NK-92 (cell line): ENCODE data around the gene MAN1A2.

Experiments used
- DNase-seq: peaks from one replicate; lab custom pipeline; 2025; ENCODE audit not compliant: unreplicated experiment; lab: John Stamatoyannopoulos, UW

MAN1A2 gene

DNA sequence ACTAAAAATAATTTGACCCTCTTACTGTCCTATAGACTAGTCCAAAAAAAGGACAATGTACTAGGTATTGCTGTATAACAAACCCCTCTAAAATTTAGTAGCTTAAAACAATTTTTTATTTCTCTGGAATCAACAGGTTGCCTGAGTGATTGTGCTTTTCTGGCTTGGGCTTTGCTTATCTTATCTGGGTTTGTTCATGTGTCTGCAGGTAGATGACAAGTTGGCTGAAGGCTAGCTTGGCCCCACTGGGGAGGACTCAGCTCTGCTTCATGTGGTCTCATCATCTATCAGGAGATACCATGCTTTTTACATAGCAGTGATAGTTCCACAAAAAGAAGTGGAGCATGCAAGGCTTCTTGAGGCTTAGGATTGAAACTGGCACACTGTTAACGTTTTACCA lies 114.2 kb downstream of the MAN1A2 start:
- DNase-seq: no peak

- no peak for DNase-seq
These were observed 126.7 kb downstream of the MAN1A2 start for GRCh38 chr1:117493906-117494305.

- DNase-seq: no peak
These were observed 127.8 kb downstream of the MAN1A2 start for GRCh38 chr1:117495068-117495467.

DNA sequence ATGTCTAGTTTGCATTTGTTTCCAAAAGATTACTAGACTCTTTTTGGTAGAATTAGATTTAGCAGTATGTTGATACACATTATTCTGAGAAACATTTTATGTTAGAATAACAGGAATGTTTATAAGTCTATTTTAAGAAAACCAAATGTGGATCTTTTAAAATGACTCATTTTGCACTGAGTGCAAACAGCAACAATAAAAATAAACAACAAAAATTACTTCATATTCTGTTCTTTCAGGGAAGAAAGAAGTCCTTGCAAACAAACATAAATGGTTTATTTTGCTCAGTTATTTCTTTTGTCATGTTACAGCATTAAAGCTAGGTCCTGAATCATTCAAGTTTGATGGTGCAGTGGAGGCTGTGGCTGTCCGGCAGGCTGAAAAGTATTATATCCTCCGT lies 131.8 kb downstream of the MAN1A2 start:
- DNase-seq: no peak

GRCh38 chr1:117500584-117500983 lies 133.3 kb downstream of the MAN1A2 start:
- DNase-seq: no peak

DNA sequence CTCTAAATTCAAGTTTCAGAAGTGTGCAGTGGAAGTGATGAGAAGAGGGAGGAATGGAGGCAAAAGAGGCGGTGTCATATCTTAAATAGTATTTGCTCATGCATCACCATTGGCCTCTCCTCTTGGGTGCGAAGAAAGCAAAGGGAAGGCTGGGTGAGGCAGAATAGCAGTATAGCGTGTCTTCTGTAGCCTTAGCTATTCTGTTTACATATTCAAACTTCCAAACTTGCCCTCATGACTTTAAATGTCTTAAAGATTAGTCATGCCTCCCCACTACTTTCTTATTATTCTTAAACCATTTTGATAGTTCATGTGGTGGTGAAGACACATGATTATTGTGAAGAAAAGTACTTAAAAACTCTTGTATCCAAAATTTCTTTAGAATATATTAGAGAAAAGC lies 134.0 kb downstream of the MAN1A2 start:
- no peak for DNase-seq

DNA sequence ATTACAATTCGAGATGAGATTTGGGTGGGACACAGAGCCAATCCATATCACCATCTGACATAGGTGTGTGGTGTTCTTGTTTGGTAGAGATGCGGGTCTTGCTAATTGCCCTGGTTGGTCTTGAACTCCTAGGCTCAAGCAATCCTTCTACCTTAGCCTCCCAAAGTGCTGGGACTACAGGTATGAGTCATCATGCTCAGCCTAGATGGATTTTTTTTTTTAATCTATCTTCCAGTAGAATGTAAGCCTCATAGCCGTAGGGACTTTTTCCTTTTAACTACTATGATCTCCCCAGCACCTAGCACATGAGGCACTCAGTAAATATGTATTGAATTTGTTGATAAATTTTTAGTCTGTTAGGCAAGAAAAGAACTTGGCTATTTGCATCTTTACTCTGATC lies 144.0 kb downstream of the MAN1A2 start:
- DNase-seq: no peak

DNA sequence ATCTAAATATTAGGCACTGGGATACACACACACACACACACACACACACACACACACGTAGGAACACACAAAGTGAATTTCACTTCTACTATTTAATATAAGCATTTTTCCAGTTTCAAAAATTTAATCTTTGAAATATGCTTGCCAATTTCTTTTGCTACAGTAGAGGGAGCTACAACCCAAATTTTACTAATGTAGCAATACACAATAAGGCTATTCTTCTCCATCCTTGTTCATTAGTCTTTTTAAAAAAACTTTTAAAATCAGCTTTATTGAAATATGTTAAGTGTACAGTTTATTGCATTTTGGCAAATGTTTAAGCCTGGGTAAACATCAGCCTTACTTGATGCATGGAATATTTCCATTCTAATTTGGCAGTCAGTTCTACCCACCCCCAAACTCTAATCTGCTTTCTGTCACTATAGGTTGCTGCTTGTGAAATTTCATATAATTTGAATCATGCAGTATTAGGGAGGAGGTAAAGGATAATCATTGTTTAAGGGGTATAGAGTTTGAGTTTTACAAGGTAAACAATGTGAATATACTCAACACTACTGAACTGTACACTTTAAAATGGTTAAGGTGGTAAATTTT lies 145.6 kb downstream of the MAN1A2 start:
- no peak for DNase-seq

DNA sequence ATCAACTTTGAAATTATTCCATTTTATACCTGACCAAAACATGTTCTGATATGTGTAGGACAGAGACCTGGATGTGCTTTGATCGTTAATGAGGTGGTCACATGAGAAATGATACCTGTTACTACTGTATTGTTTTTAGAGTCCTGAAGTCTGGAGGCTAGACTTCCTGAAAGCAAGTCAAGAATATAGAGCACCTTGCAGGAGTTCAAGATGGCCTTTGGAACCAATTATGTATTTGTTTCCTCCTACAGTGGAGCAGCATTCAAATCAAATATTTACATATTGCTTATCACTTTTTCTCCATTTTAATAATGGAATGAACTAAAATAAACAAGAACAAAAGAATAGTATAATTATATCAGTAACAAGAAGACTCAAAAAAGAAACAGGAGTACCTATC lies 155.9 kb downstream of the MAN1A2 start:
- DNase-seq: no peak

DNA sequence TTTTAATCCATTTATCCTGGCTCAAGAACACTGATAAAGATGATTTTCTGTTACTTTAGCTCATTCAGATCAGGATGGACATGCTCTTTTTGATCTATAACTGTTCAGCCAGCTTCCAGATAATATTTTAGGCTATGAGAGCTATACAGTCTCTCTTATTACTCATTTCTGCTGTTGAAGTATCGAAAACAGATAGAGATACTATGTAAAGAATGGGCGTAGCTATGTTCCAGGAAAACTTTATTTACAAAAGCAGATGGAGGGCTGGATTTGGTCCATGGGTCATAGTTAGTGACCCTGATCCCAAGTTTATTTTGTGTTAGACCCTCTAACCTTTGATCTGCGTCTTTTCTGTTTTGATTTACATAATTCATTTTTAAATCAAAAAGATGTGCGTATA lies 159.8 kb downstream of the MAN1A2 start:
- no peak for DNase-seq

DNA sequence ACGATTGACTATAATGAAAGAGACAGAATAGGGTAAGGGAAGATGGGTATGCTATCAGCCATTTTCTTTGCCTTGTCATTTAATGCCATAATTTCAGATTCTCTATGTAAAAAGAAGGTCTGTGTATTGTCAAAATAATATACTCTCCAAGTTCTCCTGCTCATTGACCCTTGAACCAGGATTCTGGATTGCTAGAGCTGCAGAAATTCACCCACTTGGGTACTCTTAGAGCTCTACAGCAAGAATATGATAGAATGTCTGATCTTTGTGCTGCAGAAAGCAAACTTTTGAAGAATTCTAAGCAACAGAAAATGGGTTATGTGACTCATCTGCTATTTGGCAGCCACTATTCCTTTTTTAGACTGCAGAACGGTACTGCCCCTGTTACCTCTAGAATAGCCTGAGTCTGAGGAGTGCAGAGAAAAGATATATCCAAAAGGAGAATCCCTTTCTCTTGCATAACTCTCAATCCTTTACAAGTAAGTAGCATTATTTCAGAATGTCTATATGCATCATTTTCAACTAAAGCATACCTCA lies 160.4 kb downstream of the MAN1A2 start:
- DNase-seq: no peak

DNA sequence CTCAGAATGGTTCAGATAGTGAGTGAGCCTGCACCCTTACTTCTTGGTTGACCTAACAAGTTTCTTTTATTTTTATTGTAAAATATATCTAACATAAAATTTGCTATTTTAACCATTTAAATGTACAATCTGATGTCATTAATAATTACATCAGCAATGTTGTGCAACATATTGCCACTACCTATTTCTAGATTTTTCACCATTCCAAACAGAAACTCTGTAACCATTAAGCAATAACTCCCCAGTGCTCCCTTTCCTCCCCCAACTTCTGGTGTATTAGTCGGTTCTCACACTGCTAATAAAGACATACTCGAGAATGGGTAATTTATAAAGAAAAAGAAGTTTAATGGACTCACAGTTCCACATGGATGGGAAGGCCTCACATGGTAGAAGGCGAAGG lies 162.4 kb downstream of the MAN1A2 start:
- DNase-seq: no peak

- DNase-seq: no peak
These were observed 164.0 kb downstream of the MAN1A2 start for GRCh38 chr1:117531222-117531621.

GRCh38 chr1:117534995-117535467 lies 167.8 kb downstream of the MAN1A2 start:
- DNase-seq: no peak

DNA sequence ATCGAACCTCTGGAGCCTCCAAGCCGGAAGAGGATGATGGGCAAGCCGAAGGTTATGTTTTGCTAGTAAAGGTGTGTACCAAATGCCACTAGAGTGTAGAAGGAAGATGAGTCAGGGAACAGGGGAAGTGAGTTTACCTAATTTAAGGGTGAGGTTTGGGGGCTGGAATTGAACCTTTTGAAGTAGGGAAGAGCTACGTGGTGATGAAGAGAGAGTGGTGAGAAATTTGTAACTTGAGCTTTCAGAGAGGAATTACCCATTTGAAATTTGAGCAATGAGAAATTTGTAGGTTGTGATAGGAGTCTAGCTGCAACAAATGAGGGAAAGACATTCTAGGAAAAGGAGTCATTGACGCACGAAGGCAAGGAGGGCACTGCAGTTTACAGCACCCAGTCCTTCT lies 168.6 kb downstream of the MAN1A2 start:
- DNase-seq: no peak

GRCh38 chr1:117537291-117537920 lies 170.2 kb downstream of the MAN1A2 start:
- DNase-seq: no peak

DNA sequence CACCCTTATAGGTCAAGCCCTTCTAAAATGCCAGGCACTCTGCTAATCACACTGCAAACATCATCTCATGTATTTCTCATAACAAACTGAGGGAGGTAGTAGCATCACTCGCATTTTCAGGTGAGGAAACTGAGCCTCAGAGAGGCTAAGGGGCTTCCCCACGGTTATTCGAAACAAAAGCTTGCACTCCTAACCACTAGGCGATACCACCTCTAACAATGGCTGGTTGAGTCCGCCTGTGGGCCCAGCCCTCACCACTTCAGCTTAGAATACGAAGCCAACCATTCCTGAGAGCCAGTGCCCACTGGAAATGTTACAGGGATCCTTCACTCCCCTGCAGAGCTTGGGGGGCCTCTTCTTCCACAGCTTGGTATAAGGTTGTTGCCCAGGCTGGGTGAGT lies 173.3 kb downstream of the MAN1A2 start:
- DNase-seq: no peak

DNA sequence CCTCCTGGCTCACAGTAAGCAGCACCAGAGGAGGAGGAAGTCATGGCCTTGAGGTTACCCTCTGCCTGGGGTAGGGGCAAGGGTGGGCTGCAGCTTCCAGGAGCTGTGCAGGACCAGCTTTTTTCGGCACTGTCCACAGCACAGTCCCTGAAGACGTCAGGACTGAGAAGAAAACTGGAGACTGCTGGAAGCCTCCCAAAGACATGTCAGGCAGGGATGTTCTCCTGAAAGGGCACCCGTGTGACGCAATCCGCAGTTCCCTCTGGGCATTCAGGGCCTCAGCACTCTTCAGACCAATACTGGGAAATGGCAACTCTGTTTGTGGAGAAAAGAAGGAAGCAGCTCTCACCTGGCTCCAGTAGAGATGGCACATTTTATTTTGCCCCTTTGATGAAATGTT lies 173.8 kb downstream of the MAN1A2 start:
- DNase-seq: no peak

- DNase-seq: no peak
These were observed 174.3 kb downstream of the MAN1A2 start for GRCh38 chr1:117541585-117541984.

GRCh38 chr1:117544509-117545109 lies 177.4 kb downstream of the MAN1A2 start:
- no peak for DNase-seq

GRCh38 chr1:117546467-117546866 lies 179.2 kb downstream of the MAN1A2 start:
- no peak for DNase-seq

- no peak for DNase-seq
These were observed 186.2 kb downstream of the MAN1A2 start for GRCh38 chr1:117553471-117553870.
